Measurements from ENCODE around the gene PITPNM1.

The PITPNM1 gene

DNA sequence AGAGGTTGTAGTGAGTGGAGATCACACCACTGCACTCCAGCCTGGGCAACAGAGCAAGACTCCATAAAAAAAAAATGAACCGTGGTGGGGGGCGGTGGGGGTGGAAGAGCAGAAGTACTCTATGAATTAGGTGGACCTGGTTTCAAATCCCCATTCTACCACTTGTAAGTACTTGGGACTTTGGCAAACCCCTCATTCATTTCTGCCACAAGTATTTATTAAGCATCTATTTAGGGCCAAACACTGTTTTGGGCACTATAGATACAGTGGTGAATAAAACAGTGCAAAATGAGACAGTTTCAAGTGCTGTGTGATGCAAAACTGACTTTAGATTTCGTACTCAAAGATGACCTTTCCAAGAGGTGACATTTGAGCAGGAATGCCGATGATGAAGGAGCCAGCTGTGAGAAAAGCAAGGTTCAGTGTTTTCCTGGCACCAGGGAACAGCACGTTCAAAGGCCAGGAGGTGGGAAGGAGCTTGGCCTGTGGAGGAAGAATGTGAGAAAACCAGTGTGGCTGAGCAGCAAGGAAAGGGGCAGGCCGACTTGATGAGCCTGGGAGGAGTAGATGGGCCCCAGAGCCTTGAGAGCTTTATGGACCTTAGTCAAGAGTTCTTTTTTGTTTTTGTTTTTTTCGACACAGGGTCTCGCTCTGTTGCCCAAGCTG, 34.7 kb downstream of the PITPNM1 start:
- DNase-seq (ENCODE audit: low read depth): no peak
- TF ChIP-seq, protein P1, sequence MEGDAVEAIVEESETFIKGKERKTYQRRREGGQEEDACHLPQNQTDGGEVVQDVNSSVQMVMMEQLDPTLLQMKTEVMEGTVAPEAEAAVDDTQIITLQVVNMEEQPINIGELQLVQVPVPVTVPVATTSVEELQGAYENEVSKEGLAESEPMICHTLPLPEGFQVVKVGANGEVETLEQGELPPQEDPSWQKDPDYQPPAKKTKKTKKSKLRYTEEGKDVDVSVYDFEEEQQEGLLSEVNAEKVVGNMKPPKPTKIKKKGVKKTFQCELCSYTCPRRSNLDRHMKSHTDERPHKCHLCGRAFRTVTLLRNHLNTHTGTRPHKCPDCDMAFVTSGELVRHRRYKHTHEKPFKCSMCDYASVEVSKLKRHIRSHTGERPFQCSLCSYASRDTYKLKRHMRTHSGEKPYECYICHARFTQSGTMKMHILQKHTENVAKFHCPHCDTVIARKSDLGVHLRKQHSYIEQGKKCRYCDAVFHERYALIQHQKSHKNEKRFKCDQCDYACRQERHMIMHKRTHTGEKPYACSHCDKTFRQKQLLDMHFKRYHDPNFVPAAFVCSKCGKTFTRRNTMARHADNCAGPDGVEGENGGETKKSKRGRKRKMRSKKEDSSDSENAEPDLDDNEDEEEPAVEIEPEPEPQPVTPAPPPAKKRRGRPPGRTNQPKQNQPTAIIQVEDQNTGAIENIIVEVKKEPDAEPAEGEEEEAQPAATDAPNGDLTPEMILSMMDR (IDR thresholded peaks at IDR 0.05; ENCODE audit: control insufficient read depth, extremely low read depth, insufficient read depth): no peak
- no peak overlapping the region for H3K4me3 ChIP-seq (ENCODE audit: low read depth, low read length)

DNA sequence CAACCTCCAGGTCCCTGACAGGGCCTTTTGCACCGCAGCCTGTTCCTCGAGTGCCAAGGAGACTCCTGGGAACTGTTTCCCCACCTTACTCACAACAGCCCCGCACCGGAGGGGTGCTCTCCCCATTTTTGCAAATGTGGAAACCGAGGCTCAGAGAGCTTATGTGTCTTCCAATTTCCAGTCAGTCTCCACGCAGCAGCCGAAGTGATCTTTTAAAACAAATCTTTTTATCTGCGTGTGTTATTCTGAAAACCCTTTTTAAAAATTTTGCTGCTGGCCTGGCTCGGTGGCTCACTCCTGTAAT, 35.7 kb downstream of the PITPNM1 start:
- TF ChIP-seq, protein P1 (IDR thresholded peaks at IDR 0.05; ENCODE audit: control insufficient read depth, extremely low read depth, insufficient read depth): no peak
- peak overlapping the region; percentile 76 for H3K4me3 ChIP-seq (ENCODE audit: low read depth, low read length)
- DNase-seq (ENCODE audit: low read depth): no peak

DNA sequence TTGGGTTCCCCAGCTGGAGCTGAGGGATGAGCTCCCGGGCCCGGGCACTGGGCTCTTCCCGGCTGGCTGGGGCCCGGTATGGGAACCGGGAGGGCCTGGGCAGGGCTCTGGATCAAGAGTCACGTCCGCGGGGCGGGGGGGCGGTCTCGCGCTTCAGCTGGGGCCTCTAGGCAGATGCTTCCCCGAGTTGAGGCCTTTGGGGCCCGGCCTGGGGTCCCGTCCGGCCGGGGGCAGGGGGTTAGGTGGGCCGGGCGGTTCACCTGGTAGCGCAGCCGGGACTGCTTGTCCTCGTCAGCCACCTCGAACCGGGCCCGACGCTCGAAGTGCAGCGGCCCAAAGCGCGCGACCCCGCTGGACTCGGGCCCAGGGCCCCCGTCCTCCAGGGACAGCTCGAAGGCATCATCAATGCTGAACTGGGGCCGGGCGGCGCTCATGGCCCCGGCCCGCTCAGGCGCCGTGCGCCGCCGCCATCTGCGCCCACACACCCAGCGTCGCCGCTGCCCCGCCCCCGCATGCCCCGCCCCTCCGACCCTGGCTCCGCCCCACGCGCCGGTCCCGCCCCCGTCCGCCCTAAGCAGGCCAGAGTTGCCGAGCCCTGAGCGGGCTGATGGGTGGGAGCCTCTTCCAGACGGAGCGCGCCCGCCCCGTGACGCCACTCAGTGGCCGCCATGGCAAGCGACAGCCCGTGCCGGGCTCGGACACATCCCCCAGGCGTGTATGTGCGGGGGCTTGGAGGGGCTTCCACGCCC, 36.2 kb downstream of the PITPNM1 start, which contains the start of gene TMEM134:
TSS of gene TMEM134 (minus strand) at position 493 of the 749 bp plus-strand sequence. CDS start at position 434, 59 bp downstream.
- DNase-seq (ENCODE audit: low read depth): peak; percentile 58
- TF ChIP-seq, protein P1 (IDR thresholded peaks at IDR 0.05; ENCODE audit: control insufficient read depth, extremely low read depth, insufficient read depth): peak; percentile 59
- peak within 1 kb of the TSS; percentile 76 for H3K4me3 ChIP-seq (ENCODE audit: low read depth, low read length)

DNA sequence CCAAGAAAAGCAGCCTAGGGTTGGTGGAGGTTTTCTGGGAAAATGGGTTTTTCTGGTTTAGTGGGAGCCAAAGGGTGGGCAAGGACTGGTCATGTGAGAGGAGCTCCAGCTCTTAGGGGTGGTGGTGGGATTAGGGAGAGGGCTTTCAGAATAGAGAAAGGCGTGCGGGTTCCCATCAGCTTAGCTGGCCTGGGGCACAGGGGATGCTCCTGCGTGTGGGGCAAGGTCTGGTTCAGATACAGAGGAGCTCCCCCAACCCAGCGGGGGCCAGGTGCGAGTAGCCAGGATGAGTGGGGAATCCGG, 36.8 kb downstream of the PITPNM1 start:
- H3K4me3 ChIP-seq (ENCODE audit: low read depth, low read length): peak overlapping the region; percentile 76
- no peak for DNase-seq (ENCODE audit: low read depth)
- TF ChIP-seq, protein P1 (IDR thresholded peaks at IDR 0.05; ENCODE audit: control insufficient read depth, extremely low read depth, insufficient read depth): no peak

DNA sequence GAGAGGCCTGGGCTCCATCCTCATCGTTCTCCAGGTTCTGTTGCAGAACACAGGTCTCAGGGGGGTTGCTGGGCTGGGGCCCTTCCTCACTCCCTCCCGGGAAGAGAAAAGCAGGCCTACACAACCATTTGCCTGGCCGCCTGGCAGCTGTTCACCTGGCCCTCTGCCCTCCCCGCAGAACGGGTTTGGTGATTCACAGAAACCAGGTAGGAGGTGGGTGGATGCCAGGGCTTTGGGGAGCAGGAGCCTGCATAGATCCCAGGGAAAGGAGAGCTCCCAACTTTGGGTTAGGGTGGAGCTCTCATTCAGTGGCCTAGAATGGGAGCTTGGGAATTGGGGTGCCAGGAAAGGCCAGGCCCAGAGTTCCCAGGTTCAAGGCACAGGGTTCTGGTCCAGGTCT, 37.1 kb downstream of the PITPNM1 start:
- peak; percentile 89 for DNase-seq (ENCODE audit: low read depth)
- peak overlapping the region; percentile 76 for H3K4me3 ChIP-seq (ENCODE audit: low read depth, low read length)
- TF ChIP-seq, protein P1 (IDR thresholded peaks at IDR 0.05; ENCODE audit: control insufficient read depth, extremely low read depth, insufficient read depth): no peak

DNA sequence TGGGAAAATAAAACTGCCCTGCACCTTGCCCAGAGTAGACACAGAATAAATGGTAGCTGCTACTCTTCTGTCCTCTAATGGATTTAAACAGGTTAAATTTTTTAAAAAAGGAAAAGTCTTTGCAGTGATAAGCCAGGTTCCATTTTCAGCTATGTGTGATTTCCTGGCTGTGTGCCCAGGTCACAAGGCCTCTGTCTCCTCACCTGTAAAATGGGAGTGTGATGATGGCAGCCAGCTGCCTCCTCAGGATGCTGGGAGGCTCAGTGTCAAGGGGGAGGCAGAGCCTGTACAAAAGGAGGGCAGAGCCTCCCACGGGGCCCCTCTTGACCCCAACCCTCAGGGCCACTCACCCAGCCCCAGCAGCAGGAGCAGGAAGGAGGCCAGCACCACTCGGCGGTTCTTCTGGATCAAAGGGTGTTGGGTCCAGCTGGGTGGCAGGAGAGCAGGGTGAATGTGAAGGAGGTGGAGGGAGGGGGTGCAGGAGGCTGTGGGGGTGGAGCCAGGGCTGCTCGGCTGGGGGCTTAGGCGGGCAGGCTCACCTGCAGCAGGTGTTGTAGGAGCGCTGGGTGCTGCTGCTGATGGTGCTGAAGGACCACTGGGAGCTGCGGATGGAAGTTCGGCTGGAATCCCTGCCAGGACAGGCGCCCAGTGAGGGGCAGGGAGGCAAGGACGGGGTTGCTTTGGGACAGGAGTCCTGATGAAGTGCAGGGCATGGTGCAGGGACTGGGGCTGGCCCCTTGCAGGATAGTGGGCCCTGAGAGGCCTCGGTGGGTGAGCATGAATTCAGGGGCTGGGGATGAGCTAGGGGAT, 38.0 kb downstream of the PITPNM1 start:
- TF ChIP-seq, protein P1 (IDR thresholded peaks at IDR 0.05; ENCODE audit: control insufficient read depth, extremely low read depth, insufficient read depth): no peak
- DNase-seq (ENCODE audit: low read depth): no peak

More for the DNA sequence above, 38.0 kb downstream of the PITPNM1 start:
- H3K4me3 ChIP-seq (ENCODE audit: low read depth, low read length): peak overlapping the region; percentile 76
